ENCODE measurements around the gene AAMDC. TPM values are rescaled to one million over a fixed set of nuclear protein-coding genes. Genes with fewer than 3 reads are reported as not detected.

Gene AAMDC
- total RNA-seq, 3 donors from 2014 or later (not counting 1 experiment from before 2014, with no cell fraction given): 4.8 to 5.7 (median 5.4) TPM

- H3K36me3 ChIP-seq (ENCODE audit: control insufficient read depth, insufficient read depth, low read length): peaks cover 3% of the 10 kb centered on the region
- Mint-ChIP-seq H3K27me3 (ENCODE audit: low read depth in 2 of 2) (no peaks in the 10 kb centered on the region), H3K9me3 (no peaks in the 10 kb centered on the region), H3K36me3 (no peaks in the 10 kb centered on the region), H3K27ac (no peak overlapping the region), H3K4me3 (no peak overlapping the region), H3K4me1 (no peaks in the 10 kb centered on the region)
- intact Hi-C loops (cut with micrococcal nuclease): no loop called here
- H3K4me1 ChIP-seq (ENCODE audit: control insufficient read depth, insufficient read depth, low read length): no peaks in the 10 kb centered on the region
- DNase-seq (no peak), ATAC-seq (no peak)
- H3K27ac ChIP-seq (ENCODE audit: low read length): no peak overlapping the region
- H3K4me3 ChIP-seq (ENCODE audit: low read length): no peak overlapping the region
- 95% methylated on average over 1 of the region's 1 CpG for WGBS (ENCODE audit: insufficient coverage)
- TF ChIP-seq CTCF (IDR thresholded peaks at IDR 0.05): no peak
- no peaks in the 10 kb centered on the region for H3K27me3 ChIP-seq (ENCODE audit: control insufficient read depth, insufficient read depth, low read length)
- H3K9me3 ChIP-seq (ENCODE audit: control insufficient read depth, insufficient read depth, low read length): no peaks in the 10 kb centered on the region
These were observed 44.9 kb downstream of the AAMDC start for GRCh38 chr11:77865805-77866204.

GRCh38 chr11:77866336-77866735, 45.4 kb downstream of the AAMDC start:
- Mint-ChIP-seq H3K27me3 (ENCODE audit: low read depth in 2 of 2) (no peaks in the 10 kb centered on the region), H3K27ac (no peak overlapping the region), H3K4me1 (no peaks in the 10 kb centered on the region), H3K36me3 (no peaks in the 10 kb centered on the region), H3K9me3 (no peaks in the 10 kb centered on the region), H3K4me3 (no peak overlapping the region)
- ATAC-seq: no peak
- no CpG with 5 or more reads among the region's 1 CpG for WGBS (ENCODE audit: insufficient coverage)
- Histone ChIP-seq H3K36me3 (ENCODE audit: control insufficient read depth, insufficient read depth, low read length) (peaks cover 4% of the 10 kb centered on the region), H3K4me3 (ENCODE audit: low read length) (no peak overlapping the region), H3K9me3 (ENCODE audit: control insufficient read depth, insufficient read depth, low read length) (no peaks in the 10 kb centered on the region), H3K4me1 (ENCODE audit: control insufficient read depth, insufficient read depth, low read length) (no peaks in the 10 kb centered on the region), H3K27me3 (ENCODE audit: control insufficient read depth, insufficient read depth, low read length) (no peaks in the 10 kb centered on the region), H3K27ac (ENCODE audit: low read length) (no peak overlapping the region)
- no peak for TF ChIP-seq CTCF (IDR thresholded peaks at IDR 0.05)
- intact Hi-C loops (cut with micrococcal nuclease): no loop called here
- DNase-seq: no peak

GRCh38 chr11:77868744-77869143, 47.8 kb downstream of the AAMDC start:
- 100% methylated on average over 4 of the region's 4 CpGs for WGBS (ENCODE audit: insufficient coverage)
- TF ChIP-seq CTCF (IDR thresholded peaks at IDR 0.05): no peak
- Mint-ChIP-seq H3K27ac (no peak overlapping the region), H3K4me1 (no peaks in the 10 kb centered on the region), H3K27me3 (ENCODE audit: low read depth in 2 of 2) (no peaks in the 10 kb centered on the region), H3K4me3 (no peak overlapping the region), H3K9me3 (no peaks in the 10 kb centered on the region), H3K36me3 (no peaks in the 10 kb centered on the region)
- Histone ChIP-seq H3K27ac (ENCODE audit: low read length) (no peak overlapping the region), H3K36me3 (ENCODE audit: control insufficient read depth, insufficient read depth, low read length) (peaks cover 13% of the 10 kb centered on the region), H3K27me3 (ENCODE audit: control insufficient read depth, insufficient read depth, low read length) (no peaks in the 10 kb centered on the region), H3K4me3 (ENCODE audit: low read length) (no peak overlapping the region), H3K4me1 (ENCODE audit: control insufficient read depth, insufficient read depth, low read length) (no peaks in the 10 kb centered on the region), H3K9me3 (ENCODE audit: control insufficient read depth, insufficient read depth, low read length) (no peaks in the 10 kb centered on the region)
- intact Hi-C loops (cut with micrococcal nuclease): no loop called here
- DNase-seq (no peak), ATAC-seq (no peak)

GRCh38 chr11:77871855-77872254, 50.9 kb downstream of the AAMDC start:
- Histone ChIP-seq H3K4me3 (ENCODE audit: low read length) (no peak overlapping the region), H3K9me3 (ENCODE audit: control insufficient read depth, insufficient read depth, low read length) (no peaks in the 10 kb centered on the region), H3K36me3 (ENCODE audit: control insufficient read depth, insufficient read depth, low read length) (peaks cover 32% of the 10 kb centered on the region), H3K4me1 (ENCODE audit: control insufficient read depth, insufficient read depth, low read length) (no peaks in the 10 kb centered on the region), H3K27ac (ENCODE audit: low read length) (no peak overlapping the region), H3K27me3 (ENCODE audit: control insufficient read depth, insufficient read depth, low read length) (no peaks in the 10 kb centered on the region)
- no peak for TF ChIP-seq CTCF (IDR thresholded peaks at IDR 0.05)
- ATAC-seq (no peak), DNase-seq (no peak)
- no peaks in the 10 kb centered on the region for H3K36me3 Mint-ChIP-seq
- no peaks in the 10 kb centered on the region for H3K9me3 Mint-ChIP-seq
- H3K4me1 Mint-ChIP-seq: no peaks in the 10 kb centered on the region
- 90% methylated on average over 3 of the region's 3 CpGs for WGBS (ENCODE audit: insufficient coverage)
- no peak overlapping the region for H3K27ac Mint-ChIP-seq
- H3K27me3 Mint-ChIP-seq (ENCODE audit: low read depth in 2 of 2): no peaks in the 10 kb centered on the region
- intact Hi-C loops (cut with micrococcal nuclease): no loop called here
- H3K4me3 Mint-ChIP-seq: no peak overlapping the region

All from natural killer cell (primary cell).